Liver (tissue), 9 donors: Measurements from ENCODE around the gene WIZ. TPM values are rescaled to one million over a fixed set of nuclear protein-coding genes. Genes with fewer than 3 reads are reported as not detected.

ENCODE experiments used
- DNase-seq: peaks from one replicate; pipeline ENCODE4 v3.0.0-alpha.2; 2017; ENCODE audit warnings: low spot score
- H3K27ac ChIP-seq, 2 donors: one replicate each; pipeline ENCODE4 v1.7.0; 2013; ENCODE audit warnings: inconsistent platforms in 2 of 2, low read length in 2 of 2, control low read depth in 1 of 2, low read depth in 1 of 2, mild to moderate bottlenecking in 1 of 2
- H3K27me3 ChIP-seq, 4 donors: one replicate each; pipeline versions ENCODE4 v1.6.1 to v1.7.0; 2013; ENCODE audit warnings: low read length in 3 of 4, inconsistent platforms in 1 of 4, mild to moderate bottlenecking in 1 of 4, moderate library complexity in 1 of 4; ENCODE audit not compliant: control insufficient read depth in 4 of 4, insufficient read depth in 4 of 4
- H3K36me3 ChIP-seq, 4 donors: one replicate each; pipeline versions ENCODE4 v1.6.1 to v1.7.0; 2013; ENCODE audit warnings: low read length in 3 of 4, mild to moderate bottlenecking in 3 of 4, low read depth in 1 of 4, moderate library complexity in 1 of 4; ENCODE audit not compliant: control insufficient read depth in 4 of 4, insufficient read depth in 3 of 4
- H3K4me1 ChIP-seq, 4 donors: one replicate each; pipeline versions ENCODE4 v1.6.1 to v1.7.0; 2013; ENCODE audit warnings: low read length in 3 of 4, mild to moderate bottlenecking in 3 of 4, moderate library complexity in 1 of 4; ENCODE audit not compliant: control insufficient read depth in 4 of 4, insufficient read depth in 4 of 4
- H3K4me3 ChIP-seq, 3 donors: one replicate each; pipeline versions ENCODE4 v1.6.1 to v1.7.0; 2013; ENCODE audit warnings: low read length in 3 of 3, control low read depth in 1 of 3, low read depth in 1 of 3, mild to moderate bottlenecking in 1 of 3
- H3K9ac ChIP-seq, 2 donors: one replicate each; pipeline ENCODE4 v1.7.0; 2013; ENCODE audit warnings: low read length in 2 of 2, mild to moderate bottlenecking in 2 of 2, moderate library complexity in 2 of 2, control low read depth in 1 of 2, low read depth in 1 of 2
- H3K9me3 ChIP-seq, 4 donors: one replicate each; pipeline versions ENCODE4 v1.6.1 to v1.7.0; 2013; ENCODE audit warnings: low read length in 3 of 4; ENCODE audit not compliant: control insufficient read depth in 4 of 4
- EGR1 ChIP-seq, 2 donors: IDR thresholded peaks; 2 replicates each; pipeline ENCODE4 v1.6.1; 2016 to 2018; ENCODE audit warnings: antibody characterized with exemption in 2 of 2, low read depth in 2 of 2
- FOXA1 ChIP-seq: IDR thresholded peaks from 2 replicates; pipeline ENCODE4 v1.6.1; 2016; ENCODE audit warnings: antibody characterized with exemption
- FOXA2 ChIP-seq: IDR thresholded peaks from 2 replicates; pipeline ENCODE4 v1.6.1; 2016; ENCODE audit warnings: antibody characterized with exemption
- GABPA ChIP-seq, 2 donors: IDR thresholded peaks in 1 of 2; conservative IDR thresholded peaks in 1 of 2; 2 replicates each; pipeline ENCODE4 v1.6.1; 2016; ENCODE audit warnings: antibody characterized with exemption in 2 of 2, mild to moderate bottlenecking in 1 of 2, moderate library complexity in 1 of 2
- HNF4A ChIP-seq, 2 donors: conservative IDR thresholded peaks; 2 replicates each; pipeline ENCODE4 v1.6.1; 2016; ENCODE audit warnings: antibody characterized with exemption in 2 of 2, mild to moderate bottlenecking in 2 of 2
- HNF4G ChIP-seq: IDR thresholded peaks from 2 replicates; pipeline ENCODE4 v1.6.1; 2016; ENCODE audit warnings: antibody characterized with exemption
- JUND ChIP-seq, 2 donors: IDR thresholded peaks; 2 replicates each; pipeline ENCODE4 v1.6.1; 2016; ENCODE audit warnings: antibody characterized with exemption in 2 of 2
- NR2F2 ChIP-seq: IDR thresholded peaks from 2 replicates; pipeline ENCODE4 v1.6.1; 2016; ENCODE audit warnings: antibody characterized with exemption
- RAD21 ChIP-seq, 2 donors: IDR thresholded peaks; 2 replicates each; pipeline ENCODE4 v1.6.1; 2016; ENCODE audit warnings: antibody characterized with exemption in 2 of 2, mild to moderate bottlenecking in 2 of 2
- RXRA ChIP-seq, 2 donors: IDR thresholded peaks; 2 replicates each; pipeline ENCODE4 v1.6.1; 2017 to 2018; ENCODE audit warnings: antibody characterized with exemption in 2 of 2, mild to moderate bottlenecking in 1 of 2
- SP1 ChIP-seq: IDR thresholded peaks from 2 replicates; pipeline ENCODE4 v1.6.1; 2018; ENCODE audit warnings: antibody characterized with exemption, mild to moderate bottlenecking
- TAF1 ChIP-seq: conservative IDR thresholded peaks from 2 replicates; pipeline ENCODE4 v1.6.1; 2016; ENCODE audit warnings: antibody characterized with exemption, mild to moderate bottlenecking
- YY1 ChIP-seq: IDR thresholded peaks from 2 replicates; pipeline ENCODE4 v1.6.1; 2016; ENCODE audit warnings: antibody characterized with exemption, mild to moderate bottlenecking
- WGBS: extraction: QIAGEN DNeasy Blood & Tissue Kit; methylation state at CpG from one replicate; pipeline ENCODE4 v1.1.7; 2013; 5-methylcytosine and 5-hydroxymethylcytosine counted together
- polyA plus RNA-seq, 2 donors: library from polyadenylated mRNA; stranded (reverse) in 1 of 2; unstranded in 1 of 2; fragments of 200-250 nt in 1 of 2; fragments of >200 nt in 1 of 2; fragmentation: Nextera tagmentation in 1 of 2; extraction: Ambion mirVana in 1 of 2; gene quantifications; one replicate each; pipeline versions ENCODE4 v1.2.1 to v1.2.3, GENCODE V29; 2013 to 2015
- total RNA-seq, 2 donors: library from RNA; depleted of rRNA; stranded (reverse); fragments of >200 nt; gene quantifications; one replicate each; pipeline ENCODE4 v1.2.3, GENCODE V29; 2014
- TF ChIP-seq, protein P1 (sequence below): IDR thresholded peaks from 2 replicates; pipeline ENCODE4 v1.6.1; 2016; ENCODE audit warnings: antibody characterized with exemption
- TF ChIP-seq, protein P2 (sequence below): IDR thresholded peaks from 2 replicates; pipeline ENCODE4 v1.6.1; 2016; ENCODE audit warnings: antibody characterized with exemption, mild to moderate bottlenecking
- TF ChIP-seq, protein P3 (sequence below): IDR thresholded peaks from 2 replicates; pipeline ENCODE4 v1.6.1; 2016; ENCODE audit warnings: antibody characterized with exemption
- TF ChIP-seq, protein P4 (sequence below): IDR thresholded peaks from 2 replicates; pipeline ENCODE4 v1.6.1; 2016; ENCODE audit warnings: antibody characterized with exemption
- TF ChIP-seq, protein P5 (sequence below): fragments of 150-350 bp; IDR thresholded peaks from 2 replicates; pipeline ENCODE4 v1.5.1; 2017; ENCODE audit warnings: improper control_type of control experiment, low read depth, low read length; ENCODE audit not compliant: missing input control
- donor health status: healthy.
- donor health status: healthy.
- donor health status: healthy.
- donor health status: healthy.
- donor health status: healthy.

Gene WIZ
- total and polyA plus RNA-seq, 4 donors = 3.8 to 12.7 (median 8.6) TPM

DNA sequence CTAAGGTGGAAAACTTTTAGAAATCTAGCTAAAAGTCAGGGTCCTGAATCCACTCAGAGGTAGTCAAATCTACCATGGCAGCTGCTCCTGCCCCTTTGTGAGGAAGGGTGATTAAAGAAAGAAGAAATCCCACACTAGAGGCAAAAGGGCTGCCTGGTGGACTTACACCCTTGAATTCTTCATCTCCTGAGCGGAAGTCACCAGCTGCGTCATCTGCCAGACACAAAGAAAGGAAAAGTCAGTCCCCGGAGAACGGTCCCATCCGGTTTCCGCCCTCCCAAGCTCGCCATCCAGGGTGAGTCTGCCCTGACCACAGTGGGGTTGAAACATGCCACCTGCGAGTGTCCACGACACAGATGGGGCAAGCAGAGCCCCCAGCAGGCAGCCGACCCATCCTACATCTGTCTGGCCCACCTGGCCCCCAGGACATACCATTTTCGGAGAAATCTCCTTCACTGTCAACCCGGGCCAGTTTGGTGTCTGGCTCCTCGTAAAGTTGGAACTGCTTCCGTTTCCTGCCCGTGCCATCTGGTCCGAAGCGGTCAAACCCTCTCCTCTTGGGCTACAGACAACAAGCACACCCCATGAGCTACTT, 77.9 kb downstream of the WIZ start:
- TF ChIP-seq, protein P1, sequence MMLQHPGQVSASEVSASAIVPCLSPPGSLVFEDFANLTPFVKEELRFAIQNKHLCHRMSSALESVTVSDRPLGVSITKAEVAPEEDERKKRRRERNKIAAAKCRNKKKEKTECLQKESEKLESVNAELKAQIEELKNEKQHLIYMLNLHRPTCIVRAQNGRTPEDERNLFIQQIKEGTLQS = no peak
- TF ChIP-seq HNF4A (conservative IDR thresholded peaks at IDR 0.05) = no peak
- TF ChIP-seq RAD21 (IDR thresholded peaks at IDR 0.05) = no peak
- TF ChIP-seq YY1 = no peak
- no peak for TF ChIP-seq FOXA1
- TF ChIP-seq, protein P2, sequence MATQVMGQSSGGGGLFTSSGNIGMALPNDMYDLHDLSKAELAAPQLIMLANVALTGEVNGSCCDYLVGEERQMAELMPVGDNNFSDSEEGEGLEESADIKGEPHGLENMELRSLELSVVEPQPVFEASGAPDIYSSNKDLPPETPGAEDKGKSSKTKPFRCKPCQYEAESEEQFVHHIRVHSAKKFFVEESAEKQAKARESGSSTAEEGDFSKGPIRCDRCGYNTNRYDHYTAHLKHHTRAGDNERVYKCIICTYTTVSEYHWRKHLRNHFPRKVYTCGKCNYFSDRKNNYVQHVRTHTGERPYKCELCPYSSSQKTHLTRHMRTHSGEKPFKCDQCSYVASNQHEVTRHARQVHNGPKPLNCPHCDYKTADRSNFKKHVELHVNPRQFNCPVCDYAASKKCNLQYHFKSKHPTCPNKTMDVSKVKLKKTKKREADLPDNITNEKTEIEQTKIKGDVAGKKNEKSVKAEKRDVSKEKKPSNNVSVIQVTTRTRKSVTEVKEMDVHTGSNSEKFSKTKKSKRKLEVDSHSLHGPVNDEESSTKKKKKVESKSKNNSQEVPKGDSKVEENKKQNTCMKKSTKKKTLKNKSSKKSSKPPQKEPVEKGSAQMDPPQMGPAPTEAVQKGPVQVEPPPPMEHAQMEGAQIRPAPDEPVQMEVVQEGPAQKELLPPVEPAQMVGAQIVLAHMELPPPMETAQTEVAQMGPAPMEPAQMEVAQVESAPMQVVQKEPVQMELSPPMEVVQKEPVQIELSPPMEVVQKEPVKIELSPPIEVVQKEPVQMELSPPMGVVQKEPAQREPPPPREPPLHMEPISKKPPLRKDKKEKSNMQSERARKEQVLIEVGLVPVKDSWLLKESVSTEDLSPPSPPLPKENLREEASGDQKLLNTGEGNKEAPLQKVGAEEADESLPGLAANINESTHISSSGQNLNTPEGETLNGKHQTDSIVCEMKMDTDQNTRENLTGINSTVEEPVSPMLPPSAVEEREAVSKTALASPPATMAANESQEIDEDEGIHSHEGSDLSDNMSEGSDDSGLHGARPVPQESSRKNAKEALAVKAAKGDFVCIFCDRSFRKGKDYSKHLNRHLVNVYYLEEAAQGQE = no peak
- no peak overlapping the region for H3K9ac ChIP-seq
- no peak overlapping the region for H3K27ac ChIP-seq

DNA sequence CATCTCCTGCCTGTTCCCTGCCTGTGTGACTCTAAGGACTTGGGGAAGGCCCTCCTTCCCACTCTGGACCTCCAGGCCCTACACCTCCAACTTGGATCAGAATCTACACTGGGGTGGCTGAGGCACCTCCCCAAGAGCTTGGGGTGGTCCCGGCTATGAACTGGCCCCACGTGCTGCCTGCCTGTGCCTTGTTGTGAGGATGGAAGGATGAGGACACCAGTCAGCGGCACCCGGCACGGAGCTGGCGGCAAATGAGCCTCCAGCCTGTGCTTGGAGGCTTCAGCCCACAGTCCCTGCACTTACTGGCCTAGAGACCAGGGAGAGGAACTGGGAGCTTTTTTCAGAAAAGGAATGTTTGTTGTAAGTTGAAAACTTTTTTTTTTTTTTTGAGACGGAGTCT, 78.6 kb downstream of the WIZ start:
- TF ChIP-seq NR2F2 (no peak), FOXA2 (no peak), GABPA (IDR thresholded peaks at IDR 0.05 in 1 of 2, conservative IDR thresholded peaks at IDR 0.05 in 1 of 2) (no peak), FOXA1 (no peak), HNF4A (conservative IDR thresholded peaks at IDR 0.05) (no peak), JUND (IDR thresholded peaks at IDR 0.05) (no peak), HNF4G (no peak), SP1 (no peak), YY1 (no peak), EGR1 (IDR thresholded peaks at IDR 0.05; ENCODE audit: low read depth in 2 of 2) (no peak), RXRA (IDR thresholded peaks at IDR 0.05) (no peak), TAF1 (no peak), RAD21 (IDR thresholded peaks at IDR 0.05) (no peak)
- TF ChIP-seq, protein P2 = no peak
- TF ChIP-seq, protein P3, sequence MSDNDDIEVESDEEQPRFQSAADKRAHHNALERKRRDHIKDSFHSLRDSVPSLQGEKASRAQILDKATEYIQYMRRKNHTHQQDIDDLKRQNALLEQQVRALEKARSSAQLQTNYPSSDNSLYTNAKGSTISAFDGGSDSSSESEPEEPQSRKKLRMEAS = no peak
- TF ChIP-seq, protein P4, sequence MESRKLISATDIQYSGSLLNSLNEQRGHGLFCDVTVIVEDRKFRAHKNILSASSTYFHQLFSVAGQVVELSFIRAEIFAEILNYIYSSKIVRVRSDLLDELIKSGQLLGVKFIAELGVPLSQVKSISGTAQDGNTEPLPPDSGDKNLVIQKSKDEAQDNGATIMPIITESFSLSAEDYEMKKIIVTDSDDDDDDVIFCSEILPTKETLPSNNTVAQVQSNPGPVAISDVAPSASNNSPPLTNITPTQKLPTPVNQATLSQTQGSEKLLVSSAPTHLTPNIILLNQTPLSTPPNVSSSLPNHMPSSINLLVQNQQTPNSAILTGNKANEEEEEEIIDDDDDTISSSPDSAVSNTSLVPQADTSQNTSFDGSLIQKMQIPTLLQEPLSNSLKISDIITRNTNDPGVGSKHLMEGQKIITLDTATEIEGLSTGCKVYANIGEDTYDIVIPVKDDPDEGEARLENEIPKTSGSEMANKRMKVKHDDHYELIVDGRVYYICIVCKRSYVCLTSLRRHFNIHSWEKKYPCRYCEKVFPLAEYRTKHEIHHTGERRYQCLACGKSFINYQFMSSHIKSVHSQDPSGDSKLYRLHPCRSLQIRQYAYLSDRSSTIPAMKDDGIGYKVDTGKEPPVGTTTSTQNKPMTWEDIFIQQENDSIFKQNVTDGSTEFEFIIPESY = no peak
- TF ChIP-seq, protein P5, sequence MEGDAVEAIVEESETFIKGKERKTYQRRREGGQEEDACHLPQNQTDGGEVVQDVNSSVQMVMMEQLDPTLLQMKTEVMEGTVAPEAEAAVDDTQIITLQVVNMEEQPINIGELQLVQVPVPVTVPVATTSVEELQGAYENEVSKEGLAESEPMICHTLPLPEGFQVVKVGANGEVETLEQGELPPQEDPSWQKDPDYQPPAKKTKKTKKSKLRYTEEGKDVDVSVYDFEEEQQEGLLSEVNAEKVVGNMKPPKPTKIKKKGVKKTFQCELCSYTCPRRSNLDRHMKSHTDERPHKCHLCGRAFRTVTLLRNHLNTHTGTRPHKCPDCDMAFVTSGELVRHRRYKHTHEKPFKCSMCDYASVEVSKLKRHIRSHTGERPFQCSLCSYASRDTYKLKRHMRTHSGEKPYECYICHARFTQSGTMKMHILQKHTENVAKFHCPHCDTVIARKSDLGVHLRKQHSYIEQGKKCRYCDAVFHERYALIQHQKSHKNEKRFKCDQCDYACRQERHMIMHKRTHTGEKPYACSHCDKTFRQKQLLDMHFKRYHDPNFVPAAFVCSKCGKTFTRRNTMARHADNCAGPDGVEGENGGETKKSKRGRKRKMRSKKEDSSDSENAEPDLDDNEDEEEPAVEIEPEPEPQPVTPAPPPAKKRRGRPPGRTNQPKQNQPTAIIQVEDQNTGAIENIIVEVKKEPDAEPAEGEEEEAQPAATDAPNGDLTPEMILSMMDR = no peak
- TF ChIP-seq, protein P1 = no peak
- Histone ChIP-seq H3K9me3 (no peaks in the 10 kb centered on the region), H3K4me1 (peaks cover 17 to 34% (median 20%) of the 10 kb centered on the region in 4 donors), H3K9ac (no peak overlapping the region), H3K27me3 (no peaks in the 10 kb centered on the region), H3K4me3 (no peak overlapping the region), H3K27ac (no peak overlapping the region), H3K36me3 (peaks cover 19 to 64% (median 30%) of the 10 kb centered on the region in 4 donors)
- WGBS = 98% methylated on average over 7 of the region's 7 CpGs
- no peak for DNase-seq

More for the DNA sequence above, 77.9 kb downstream of the WIZ start:
- Histone ChIP-seq H3K4me3 (no peak overlapping the region), H3K36me3 (peaks cover 18 to 62% (median 28%) of the 10 kb centered on the region in 4 donors), H3K4me1 (peaks cover 21 to 41% (median 25%) of the 10 kb centered on the region in 4 donors), H3K27me3 (no peaks in the 10 kb centered on the region), H3K9me3 (no peaks in the 10 kb centered on the region)
- DNase-seq = no peak
- 96% methylated on average over 17 of the region's 17 CpGs for WGBS
